Measurements from ENCODE around the gene RNASET2.
"Not testable (repeated sequence)": the region's sequence is repeated elsewhere in the genome, so short reads cannot be mapped to it uniquely, and the experiment has no call there.

GRCh38 chr6:166886773-166887172, 69.6 kb downstream of the RNASET2 start:
- TF ChIP-seq TARDBP (IDR thresholded peaks at IDR 0.05); FOXA1 (IDR thresholded peaks at IDR 0.05); SP1 (IDR thresholded peaks at IDR 0.05); NFRKB (IDR thresholded peaks at IDR 0.05); ARNT (IDR thresholded peaks at IDR 0.05); SUZ12 (IDR thresholded peaks at IDR 0.05); CTBP1 (IDR thresholded peaks at IDR 0.05; ENCODE audit: borderline replicate concordance); FOXM1 (IDR thresholded peaks at IDR 0.05; ENCODE audit: borderline replicate concordance); ELF4 (IDR thresholded peaks at IDR 0.05); BHLHE40 (IDR thresholded peaks at IDR 0.05; ENCODE audit: borderline replicate concordance); FOXK2 (IDR thresholded peaks at IDR 0.05); PKNOX1 (IDR thresholded peaks at IDR 0.05); LEF1 (IDR thresholded peaks at IDR 0.05; ENCODE audit: borderline replicate concordance); HDGF (IDR thresholded peaks at IDR 0.05; ENCODE audit: borderline replicate concordance): not testable (repeated sequence)
